ENCODE results near the gene KIAA1958.

GRCh38 chr9:112475318-112475717 lies 11.3 kb upstream of the KIAA1958 start:
- TF ChIP-seq CTCF (IDR thresholded peaks at IDR 0.05 in 8 of 11, conservative IDR thresholded peaks at IDR 0.05 in 3 of 11) (no peak), POLR2A (IDR thresholded peaks at IDR 0.05) (no peak)
